VCaP (cell line): ENCODE measurements around the gene GCNA.
"Not testable (repeated sequence)": the region's sequence is repeated elsewhere in the genome, so short reads cannot be mapped to it uniquely, and the experiment has no call there.

Experiments
- H3K27ac ChIP-seq: fragments of 450-650 bp; 2 replicates; pipeline ENCODE4 v1.5.1; 2017
- TF ChIP-seq, protein P1 (sequence below): fragments of 450-650 bp; conservative IDR thresholded peaks from 2 replicates; pipeline ENCODE4 v1.5.1; 2017; ENCODE audit warnings: mild to moderate bottlenecking, moderate library complexity

The GCNA gene

DNA sequence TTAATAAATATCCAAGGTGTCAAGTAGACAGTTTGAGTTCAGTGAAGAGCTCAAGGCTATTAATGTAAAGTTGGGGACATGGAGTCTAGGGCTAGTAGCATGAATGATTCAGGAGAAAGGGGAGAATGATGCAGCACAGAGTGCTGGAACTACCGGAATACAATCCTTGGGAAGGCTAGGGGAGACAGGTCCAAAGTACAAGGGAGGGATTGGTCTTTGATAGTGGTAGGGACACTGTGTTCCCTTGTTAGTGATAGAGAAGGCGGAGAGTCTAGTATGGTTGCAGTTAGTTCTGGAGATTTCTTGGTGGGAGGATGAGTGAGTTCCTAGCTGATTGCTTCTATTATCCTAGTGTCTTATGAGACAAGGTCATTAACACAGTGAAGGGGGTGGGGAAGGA lies 8.7 kb downstream of the GCNA start:
- TF ChIP-seq, protein P1, sequence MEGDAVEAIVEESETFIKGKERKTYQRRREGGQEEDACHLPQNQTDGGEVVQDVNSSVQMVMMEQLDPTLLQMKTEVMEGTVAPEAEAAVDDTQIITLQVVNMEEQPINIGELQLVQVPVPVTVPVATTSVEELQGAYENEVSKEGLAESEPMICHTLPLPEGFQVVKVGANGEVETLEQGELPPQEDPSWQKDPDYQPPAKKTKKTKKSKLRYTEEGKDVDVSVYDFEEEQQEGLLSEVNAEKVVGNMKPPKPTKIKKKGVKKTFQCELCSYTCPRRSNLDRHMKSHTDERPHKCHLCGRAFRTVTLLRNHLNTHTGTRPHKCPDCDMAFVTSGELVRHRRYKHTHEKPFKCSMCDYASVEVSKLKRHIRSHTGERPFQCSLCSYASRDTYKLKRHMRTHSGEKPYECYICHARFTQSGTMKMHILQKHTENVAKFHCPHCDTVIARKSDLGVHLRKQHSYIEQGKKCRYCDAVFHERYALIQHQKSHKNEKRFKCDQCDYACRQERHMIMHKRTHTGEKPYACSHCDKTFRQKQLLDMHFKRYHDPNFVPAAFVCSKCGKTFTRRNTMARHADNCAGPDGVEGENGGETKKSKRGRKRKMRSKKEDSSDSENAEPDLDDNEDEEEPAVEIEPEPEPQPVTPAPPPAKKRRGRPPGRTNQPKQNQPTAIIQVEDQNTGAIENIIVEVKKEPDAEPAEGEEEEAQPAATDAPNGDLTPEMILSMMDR = no peak
- no peak overlapping the region for H3K27ac ChIP-seq

DNA sequence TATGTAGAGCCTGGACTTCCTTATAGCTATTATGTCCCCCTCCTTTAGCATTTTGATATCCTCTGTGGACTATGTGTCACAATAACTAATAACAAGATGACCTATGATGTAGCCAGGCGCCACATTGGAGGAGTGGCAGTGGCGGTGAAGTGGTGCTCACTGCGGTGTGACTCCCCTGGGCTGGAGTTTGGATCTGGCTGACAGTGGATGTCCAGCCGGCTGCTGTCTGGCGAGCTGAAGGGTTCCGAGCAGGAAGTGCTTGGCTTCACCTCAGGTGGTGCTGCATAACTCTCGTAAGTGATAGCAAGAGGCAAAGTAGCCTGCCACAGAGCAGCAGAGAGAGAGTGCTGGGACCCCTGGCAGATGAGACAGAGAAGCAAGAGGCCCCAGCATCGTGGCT lies 15.0 kb downstream of the GCNA start:
- H3K27ac ChIP-seq = not testable (repeated sequence)

GRCh38 chrX:71599965-71600364 lies 21.7 kb downstream of the GCNA start:
- TF ChIP-seq, protein P1 = no peak
- no peak overlapping the region for H3K27ac ChIP-seq

DNA sequence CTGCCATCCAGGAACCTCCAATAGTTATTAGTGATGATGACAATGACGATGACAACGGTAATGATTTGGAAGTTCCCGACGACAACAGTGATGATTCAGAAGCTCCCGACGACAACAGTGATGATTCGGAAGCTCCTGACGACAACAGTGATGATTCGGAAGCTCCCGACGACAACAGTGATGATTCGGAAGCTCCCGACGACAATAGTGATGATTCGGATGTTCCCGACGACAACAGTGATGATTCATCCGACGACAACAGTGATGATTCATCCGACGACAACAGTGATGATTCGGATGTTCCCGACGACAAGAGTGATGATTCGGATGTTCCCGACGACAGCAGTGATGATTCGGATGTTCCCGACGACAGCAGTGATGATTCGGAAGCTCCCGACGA lies 25.4 kb downstream of the GCNA start:
- TF ChIP-seq, protein P1 = no peak

GRCh38 chrX:71604141-71604540 lies 25.9 kb downstream of the GCNA start:
- TF ChIP-seq, protein P1 = no peak
- H3K27ac ChIP-seq = no peak overlapping the region

More for the DNA sequence above, 25.4 kb downstream of the GCNA start:
- H3K27ac ChIP-seq = no peak overlapping the region

- no peak overlapping the region for H3K27ac ChIP-seq
- TF ChIP-seq, protein P1 = no peak
Measured at GRCh38 chrX:71604796-71605568, 26.7 kb downstream of the GCNA start.

- H3K27ac ChIP-seq = no peak overlapping the region
- TF ChIP-seq, protein P1 = no peak
Measured at GRCh38 chrX:71606536-71607216, 28.4 kb downstream of the GCNA start.

DNA sequence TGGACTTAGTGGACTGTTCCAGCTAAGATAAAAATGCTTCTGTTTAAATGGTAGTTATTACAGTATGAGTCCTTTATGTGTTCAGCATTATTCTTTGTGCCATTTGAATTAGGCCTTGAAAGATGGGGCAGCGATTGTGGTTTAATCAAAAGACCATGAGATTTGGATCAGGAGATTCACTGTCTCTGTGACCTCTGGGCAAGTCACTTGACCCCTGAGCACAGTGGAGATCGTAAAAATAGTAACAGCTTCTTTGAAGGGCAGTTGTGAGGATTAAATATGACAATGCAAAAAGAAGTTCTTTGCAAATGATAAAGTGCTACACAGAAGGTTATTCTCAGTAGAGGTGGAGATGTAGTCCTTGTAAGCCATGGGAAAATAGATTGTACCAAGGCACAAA lies 29.3 kb downstream of the GCNA start:
- TF ChIP-seq, protein P1 = no peak

More for the DNA sequence above, 29.3 kb downstream of the GCNA start:
- no peak overlapping the region for H3K27ac ChIP-seq
